ENCODE measurements around the gene OPCML. TPM values are rescaled to one million over a fixed set of nuclear protein-coding genes. Genes with fewer than 3 reads are reported as not detected.

Gene OPCML
- total RNA-seq, 2 donors from 2014 or later, result 0.60 to 1.3 TPM

DNA sequence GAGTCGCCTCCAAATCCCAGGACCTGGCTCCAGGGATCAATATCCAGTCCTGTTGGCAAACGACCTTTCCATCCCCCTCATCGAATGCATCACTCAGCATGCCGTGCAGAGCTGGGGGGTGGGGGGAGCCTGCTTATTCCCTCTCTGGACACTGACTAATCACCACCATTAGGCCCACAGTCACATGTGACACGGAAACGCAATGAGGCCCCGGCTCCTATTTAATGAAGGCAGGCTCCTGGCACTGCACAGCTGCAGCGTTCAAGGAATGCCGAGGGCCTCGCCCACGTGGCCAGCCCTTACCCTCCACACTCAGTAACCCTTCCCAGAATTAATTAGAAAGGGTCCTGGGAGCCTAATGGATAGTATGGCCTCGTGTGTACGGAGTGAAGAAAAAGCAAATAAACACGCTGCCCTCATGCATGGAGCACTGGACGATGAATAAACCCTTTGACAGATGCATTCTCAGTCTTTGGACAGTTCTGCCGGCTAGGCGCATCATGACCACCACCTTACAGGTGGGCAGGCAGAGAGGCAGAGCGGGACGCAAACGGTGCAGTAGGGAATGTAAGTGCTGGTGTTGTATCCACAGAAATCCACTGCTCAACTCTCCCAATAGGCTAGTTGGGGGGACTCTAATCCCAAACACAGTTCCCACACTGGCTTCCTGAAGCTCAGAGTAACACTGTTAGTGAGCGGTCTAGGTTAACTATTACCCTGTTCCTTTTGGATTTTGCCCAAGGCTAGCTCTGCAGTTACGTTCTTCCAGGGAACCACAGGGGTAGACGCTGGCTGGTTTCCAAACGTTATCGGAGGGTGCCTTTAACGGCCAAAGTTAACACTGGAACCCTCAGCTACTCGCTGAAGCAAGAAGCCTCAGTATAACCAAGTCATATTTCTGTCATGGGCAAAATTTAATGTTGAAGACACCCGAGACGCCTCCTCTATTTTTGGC lies 490.1 kb downstream of the OPCML start:
- intact Hi-C loops (cut with DNase I), result no loop called here
- no peak for DNase-seq (ENCODE audit: low spot score)

DNA sequence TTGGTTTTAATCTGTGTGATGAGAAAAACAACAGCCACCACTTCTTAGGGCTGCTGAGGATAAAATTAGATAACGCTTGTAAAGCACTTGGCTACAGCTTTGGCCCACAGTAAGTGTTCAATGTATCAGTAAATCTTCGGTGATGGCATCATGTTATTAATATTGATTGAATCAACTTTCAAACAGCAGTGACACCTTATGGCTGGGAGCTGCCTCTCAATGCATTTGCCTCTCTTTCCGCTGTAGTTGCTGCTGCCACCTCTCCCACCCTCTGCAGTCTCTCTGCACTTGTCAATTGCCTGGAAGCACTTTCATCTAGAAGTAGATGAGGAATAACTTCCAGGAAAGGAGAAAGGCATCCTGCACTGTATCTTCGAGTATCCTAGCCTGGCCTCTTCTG lies 491.1 kb downstream of the OPCML start:
- intact Hi-C loops (cut with DNase I), result no loop called here

DNA sequence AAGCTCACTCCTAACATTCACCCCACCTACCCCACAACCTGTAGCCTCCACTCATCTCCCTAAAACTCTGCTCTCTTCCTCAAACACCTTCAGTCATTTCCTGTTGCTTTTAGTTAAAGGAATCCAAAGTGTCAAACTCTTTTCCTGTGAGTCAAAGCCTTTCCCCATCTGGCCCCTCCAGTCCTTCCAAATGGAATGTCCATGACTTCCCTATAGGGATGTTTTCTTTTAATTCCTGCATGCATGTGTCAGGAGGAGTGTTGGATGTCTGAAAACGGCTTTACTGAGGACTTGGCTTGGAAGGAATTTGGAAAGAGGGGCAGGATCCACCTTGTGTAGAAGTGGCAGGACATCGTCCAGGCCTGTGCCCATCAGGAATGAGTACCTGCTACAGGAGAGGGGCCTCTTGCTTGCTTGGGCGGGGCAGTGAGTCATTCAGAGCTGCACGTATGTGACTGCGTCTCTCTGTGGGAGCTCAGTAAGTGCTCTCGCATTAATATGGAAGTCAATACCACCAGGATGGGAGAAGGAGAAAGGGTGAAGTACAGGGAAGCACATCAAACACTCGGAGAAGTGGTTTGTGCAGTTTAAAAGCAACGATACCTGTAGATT lies 491.9 kb downstream of the OPCML start:
- intact Hi-C loops (cut with DNase I), result no loop called here
- DNase-seq (ENCODE audit: low spot score), result no peak

More for the DNA sequence above, 491.1 kb downstream of the OPCML start:
- DNase-seq (ENCODE audit: low spot score), result no peak

DNA sequence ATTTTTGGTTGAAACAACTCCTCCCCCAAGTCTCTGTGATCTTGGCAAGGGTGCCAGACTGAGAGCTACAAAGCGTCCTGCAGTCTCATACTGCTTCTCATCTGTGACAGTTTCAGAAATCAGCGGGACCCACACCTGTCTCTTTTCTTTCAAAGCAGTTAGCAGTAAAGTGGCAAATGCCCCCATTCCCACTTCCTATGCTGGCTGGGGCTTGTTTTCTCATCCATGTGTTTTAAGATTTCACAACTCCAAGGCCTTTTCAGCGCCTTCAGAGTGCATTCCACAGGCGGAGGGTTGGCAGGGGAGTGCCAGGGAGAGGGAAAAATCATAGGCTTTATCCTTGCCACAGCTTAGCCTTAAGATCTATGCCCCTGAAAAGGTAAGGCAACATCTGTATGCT lies 493.5 kb downstream of the OPCML start:
- DNase-seq (ENCODE audit: low spot score), result no peak
- intact Hi-C loops (cut with DNase I), result no loop called here

DNA sequence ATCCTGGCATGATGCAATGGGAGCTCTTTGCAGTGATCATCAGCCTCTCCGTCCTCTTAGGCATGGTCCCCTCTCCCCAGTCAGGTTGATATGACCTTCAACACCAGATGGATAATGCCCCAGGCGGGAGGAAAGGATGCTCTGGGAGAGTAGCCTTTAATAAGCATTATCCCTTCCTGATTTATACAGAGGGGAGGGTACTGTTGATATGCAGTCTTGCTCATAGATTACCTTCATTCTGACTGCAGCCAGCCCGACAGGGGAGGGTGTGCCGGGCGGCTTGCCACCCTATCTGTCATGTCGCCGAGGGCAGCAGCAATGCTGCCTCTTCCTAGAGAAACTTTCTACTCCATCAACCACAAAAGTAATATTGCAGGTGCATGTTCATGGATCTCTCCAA lies 497.4 kb downstream of the OPCML start:
- intact Hi-C loops (cut with DNase I), result no loop called here
- DNase-seq (ENCODE audit: low spot score), result no peak

DNA sequence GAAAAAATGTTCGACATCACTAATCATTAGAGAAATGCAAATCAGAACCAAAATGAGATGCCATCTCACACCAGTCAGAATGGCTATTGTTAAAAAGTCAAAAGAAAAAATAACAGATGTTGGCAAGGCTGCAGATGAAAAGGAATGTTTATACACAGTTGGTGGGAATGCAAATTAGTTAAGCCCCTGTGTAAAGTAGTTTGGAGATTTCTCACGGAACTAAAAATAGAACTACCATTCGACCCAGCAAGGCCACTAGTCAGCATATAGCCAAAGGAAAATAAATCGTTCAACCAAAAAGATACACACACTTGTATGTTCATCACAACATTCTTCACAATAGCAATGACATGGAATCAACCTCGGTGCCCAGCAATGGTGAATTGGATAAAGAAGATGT lies 503.2 kb downstream of the OPCML start:
- intact Hi-C loops (cut with DNase I), result no loop called here
- no peak for DNase-seq (ENCODE audit: low spot score)

DNA sequence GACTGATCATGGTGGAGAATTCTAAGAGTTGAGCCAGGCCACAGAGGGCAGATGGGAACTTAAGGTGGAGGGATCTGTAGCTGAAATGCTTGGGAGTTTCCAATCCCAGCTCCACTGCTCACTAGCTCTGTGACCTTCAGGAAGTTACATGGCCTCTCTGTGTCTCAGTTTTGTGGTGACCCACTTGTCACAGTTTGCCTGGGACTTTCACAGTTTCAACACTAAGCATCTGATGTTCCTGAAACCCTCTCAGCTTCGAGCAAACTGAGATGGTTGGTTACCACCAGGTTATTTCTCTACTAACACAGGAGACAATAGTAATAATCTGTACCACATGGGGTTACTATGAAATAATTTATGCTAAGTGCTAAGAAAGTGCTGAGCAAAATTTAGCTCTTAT lies 505.3 kb downstream of the OPCML start:
- DNase-seq (ENCODE audit: low spot score), result no peak
- intact Hi-C loops (cut with DNase I), result no loop called here

DNA sequence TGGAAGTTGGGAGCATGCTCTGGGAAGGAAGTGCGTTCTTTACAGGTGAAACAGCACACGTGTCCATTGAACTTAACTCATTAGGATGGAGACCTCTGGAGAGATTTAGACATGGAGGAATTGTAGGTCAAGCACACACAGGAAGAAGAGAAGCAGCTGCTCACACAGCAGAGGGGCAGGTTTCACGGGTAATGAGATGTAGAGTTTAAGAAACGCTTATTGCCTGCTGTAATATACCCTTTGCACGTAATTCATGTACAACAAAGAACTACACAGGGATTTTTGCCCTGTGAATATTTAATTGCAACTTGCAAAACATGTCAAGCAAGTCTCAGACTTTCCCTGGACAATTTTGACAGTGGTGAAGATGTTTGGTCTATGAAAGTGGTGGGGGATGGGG lies 508.0 kb downstream of the OPCML start:
- intact Hi-C loops (cut with DNase I), result no loop called here
- DNase-seq (ENCODE audit: low spot score), result no peak

DNA sequence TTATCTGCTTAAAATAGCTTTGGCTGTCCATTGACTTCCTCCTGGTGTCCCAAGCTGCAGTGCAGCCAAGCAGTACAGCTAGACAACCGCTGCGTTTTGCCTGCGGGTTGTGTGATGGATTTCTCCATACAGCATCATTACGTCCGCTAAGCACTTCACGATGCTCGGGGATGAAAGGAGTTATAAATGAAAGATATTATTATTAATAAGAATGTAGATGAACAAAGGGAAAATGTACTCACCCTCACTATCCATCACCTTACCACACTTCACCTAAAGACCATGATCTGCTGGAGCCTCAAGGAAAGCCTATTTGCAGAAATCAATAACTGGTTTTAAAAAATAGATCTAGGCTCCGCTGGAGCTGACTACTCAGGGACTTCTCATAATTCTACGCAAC lies 509.1 kb downstream of the OPCML start:
- no peak for DNase-seq (ENCODE audit: low spot score)
- intact Hi-C loops (cut with DNase I), result no loop called here

DNA sequence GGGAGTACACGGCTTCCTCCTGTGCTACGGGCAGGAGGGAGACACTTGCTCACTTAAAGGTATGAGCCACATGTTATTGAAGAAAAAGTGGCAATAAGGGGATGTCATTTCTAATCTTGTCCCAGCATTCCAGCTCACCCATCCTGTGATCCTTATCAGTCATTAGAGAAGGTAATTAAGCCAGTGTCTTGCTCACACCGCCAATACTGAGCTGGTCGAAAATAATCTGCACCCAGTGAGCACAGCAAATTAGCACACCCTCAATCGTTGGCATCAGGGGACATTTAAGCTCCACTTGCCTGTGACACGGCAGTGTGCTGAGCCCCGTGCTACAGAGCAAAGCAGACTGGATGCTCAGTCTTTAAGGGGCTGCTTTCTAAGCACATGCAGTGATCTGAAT lies 510.7 kb downstream of the OPCML start:
- intact Hi-C loops (cut with DNase I), result no loop called here
- DNase-seq (ENCODE audit: low spot score), result no peak

DNA sequence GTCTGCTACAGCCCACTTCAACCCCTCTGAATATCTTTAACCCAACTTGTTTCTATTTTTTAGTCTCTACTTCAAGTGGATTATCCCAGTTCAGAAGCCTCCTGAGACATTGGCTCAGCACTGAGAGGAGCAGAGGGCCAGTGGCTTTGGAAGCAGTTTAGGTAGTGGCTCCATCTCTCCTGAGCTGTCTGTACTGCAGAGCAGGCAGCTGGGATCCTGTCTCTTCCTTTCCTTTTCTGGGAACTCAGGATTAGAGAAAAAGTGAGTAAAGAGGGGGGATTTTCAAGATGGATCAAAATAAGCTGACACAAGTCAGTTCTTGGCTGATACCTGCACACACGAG lies 512.0 kb downstream of the OPCML start:
- intact Hi-C loops (cut with DNase I), result no loop called here
- DNase-seq (ENCODE audit: low spot score), result no peak

DNA sequence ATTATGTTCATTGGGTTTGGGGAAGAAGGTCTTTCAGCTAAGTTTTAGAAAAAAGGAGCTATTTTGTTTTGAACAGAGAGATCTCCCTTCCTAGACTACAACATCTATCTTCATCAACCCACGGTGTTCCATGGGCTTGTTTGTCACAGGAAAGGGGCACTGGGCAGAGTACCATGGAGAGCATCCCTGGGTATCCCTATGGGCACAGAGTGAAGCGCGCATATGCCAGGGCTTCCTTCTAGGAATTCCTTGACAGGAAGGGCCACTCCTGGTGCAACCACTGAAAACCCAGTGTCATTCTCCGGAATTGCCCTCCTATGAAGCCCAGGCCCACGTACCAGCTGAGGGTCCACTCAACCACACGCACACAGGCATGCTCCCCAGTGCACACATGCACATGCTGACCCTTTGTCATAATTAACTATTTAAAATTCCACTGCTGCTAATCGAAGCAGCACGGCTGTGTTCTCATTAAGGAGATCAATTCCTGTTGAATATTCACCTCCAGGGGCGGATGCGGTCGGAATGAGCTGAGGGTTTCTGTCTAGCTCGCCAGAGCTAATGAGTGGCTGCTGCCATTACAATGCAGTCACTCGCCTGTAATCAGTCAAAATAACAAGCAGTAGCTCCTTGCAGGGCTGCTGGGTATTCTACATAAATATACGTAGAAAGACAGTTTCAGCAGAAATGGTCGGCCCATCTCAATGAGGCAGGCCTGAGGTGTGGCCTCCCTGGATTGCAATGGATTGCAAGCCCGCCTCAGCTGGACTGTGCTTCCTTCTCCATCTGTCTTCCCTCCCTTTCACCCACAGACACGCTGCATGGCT lies 512.5 kb downstream of the OPCML start:
- intact Hi-C loops (cut with DNase I), result no loop called here
- no peak for DNase-seq (ENCODE audit: low spot score)

DNA sequence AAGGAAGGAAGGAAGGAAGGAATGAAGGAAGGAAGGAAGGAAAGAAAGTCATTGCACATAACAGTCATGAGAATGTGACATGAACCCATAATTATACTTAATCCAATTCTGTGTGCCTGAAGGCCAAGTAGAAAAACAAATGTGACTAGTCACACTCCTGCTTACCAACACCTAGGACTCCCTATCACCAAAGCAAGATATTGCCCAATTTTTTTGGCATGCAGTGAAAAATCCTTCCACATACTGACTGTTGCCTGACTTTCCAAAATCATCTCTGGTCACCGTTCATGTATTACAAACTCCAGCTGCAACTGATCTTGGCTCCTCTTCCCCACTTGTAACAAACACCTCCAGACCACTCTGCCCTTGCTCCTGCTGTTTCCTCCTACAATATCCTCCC lies 516.8 kb downstream of the OPCML start:
- DNase-seq (ENCODE audit: low spot score), result no peak
- intact Hi-C loops (cut with DNase I), result no loop called here

DNA sequence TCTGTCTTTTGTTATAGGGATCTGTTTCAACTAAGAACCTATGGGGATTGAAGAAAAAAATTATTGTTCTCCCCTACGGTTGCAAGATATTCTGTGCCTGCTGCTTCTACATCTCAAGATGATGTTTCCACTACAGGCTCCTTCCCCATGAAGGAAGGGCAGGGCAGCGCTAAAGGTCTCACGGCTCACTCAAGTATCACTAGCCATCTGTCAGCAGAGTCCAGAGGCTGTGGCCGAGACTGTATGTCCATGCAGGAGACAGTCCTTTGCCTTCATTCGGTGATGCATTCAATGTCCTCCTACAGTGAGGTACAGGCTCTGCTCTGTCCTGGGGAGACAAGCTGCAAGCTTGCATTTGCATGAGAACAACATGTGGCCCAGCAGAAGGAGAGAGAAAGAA lies 518.0 kb downstream of the OPCML start:
- DNase-seq (ENCODE audit: low spot score), result no peak
- intact Hi-C loops (cut with DNase I), result no loop called here

DNA sequence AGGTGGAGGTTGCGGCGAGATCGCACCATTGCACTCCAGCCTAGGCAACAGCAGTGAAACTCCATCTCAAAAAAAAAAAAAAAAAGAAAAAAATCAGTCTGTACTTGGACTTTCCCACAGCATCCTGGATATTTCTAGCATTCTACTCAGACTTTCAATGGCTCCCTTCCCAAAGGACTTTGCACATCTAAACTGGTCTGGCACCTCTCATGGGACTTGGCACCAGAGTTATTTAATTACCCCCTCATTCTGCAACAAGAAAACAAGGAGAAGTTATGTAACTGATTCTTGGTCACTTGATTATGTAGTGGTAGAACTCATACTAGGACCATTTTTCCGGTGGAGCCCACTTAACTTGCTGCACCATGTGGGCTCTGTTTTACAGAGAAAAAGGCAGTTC lies 519.5 kb downstream of the OPCML start:
- intact Hi-C loops (cut with DNase I), result no loop called here
- no peak for DNase-seq (ENCODE audit: low spot score)

DNA sequence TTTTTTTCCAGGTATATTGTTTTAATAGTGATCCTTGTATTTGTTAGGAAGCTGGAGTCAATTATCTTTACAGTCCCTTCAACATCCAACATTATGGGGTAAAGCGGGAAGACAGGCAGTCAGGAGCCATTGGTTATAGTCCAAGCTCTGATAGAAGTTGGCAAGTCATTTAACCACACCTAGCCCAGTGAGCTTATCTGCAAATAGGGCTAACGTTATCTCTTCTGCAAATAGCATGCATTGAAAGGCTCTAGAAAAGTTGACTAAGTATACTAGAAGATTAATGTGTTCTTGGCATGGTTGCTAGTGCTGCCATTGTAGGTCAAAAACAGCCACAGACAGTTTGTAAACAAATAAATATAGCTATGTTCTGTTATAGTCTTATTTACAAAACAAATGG lies 520.7 kb downstream of the OPCML start:
- no peak for DNase-seq (ENCODE audit: low spot score)
- intact Hi-C loops (cut with DNase I), result no loop called here

DNA sequence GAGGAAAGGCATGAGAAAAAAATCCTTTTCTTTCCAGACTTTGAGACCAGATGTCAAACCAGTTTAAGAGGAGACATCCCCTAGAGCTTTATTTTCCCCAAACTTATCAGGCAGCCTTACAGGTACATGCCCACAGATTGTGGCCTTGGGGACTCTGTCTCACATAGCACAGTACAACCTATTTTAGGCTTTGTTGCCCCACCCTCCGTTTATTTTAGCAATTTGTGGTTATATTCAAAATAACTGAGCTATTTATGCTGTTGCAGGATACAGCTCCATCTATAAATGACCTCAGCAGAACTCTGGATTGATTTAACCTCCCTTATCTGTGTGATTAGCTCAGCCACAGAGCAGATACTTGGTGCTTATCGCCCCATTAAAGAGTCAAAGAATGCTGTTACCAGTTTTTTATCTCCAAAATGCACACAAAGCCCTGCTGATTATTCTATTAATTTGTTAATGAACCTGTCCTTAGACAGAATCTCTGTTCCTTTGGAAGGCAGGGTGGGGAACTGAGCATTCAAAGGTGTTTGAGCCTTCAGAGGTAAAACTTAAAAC lies 525.2 kb downstream of the OPCML start:
- no peak for DNase-seq (ENCODE audit: low spot score)
- intact Hi-C loops (cut with DNase I), result no loop called here

DNA sequence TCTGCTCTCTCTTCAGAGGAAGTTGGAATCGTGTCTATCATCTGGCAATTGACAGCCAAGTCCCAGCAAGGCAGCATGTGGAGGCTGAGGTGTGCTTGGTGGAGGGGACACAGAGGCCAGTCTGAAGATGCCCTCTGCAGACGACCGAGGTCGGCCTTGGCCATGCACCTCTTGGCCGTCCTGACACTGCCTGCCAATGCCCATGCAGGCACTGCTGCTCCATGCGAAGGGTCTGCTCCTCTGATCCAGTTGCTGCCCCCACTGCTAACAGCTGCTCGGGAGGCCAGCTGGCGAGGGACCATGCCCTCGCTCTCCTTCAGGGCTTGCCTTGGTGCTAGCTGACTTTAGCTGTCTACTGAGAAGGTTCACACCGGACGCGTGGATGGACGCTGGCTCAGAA lies 527.9 kb downstream of the OPCML start:
- intact Hi-C loops (cut with DNase I), result no loop called here

DNA sequence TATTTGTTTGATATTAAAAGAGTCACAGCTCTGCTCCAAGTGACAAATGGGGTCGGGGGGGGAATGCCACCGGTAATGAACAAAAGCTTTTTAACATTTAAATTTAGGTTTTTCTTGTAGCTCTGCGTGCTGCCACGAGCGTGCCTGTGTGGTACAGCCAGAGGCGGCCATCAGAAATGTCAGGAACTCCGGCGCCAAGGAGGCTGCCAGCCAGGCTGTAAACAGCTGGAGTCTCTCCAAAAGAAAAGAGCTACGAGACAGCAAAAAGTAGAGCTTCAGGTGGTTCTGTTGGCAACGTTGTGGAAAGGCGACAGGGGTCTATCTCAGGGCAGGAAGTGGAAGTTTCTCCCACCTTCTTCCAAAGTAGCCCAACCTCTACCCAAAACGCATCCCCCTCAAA lies 532.8 kb downstream of the OPCML start:
- DNase-seq (ENCODE audit: low spot score), result no peak
- intact Hi-C loops (cut with DNase I), result no loop called here

More for the DNA sequence above, 527.9 kb downstream of the OPCML start:
- DNase-seq (ENCODE audit: low spot score), result no peak

DNA sequence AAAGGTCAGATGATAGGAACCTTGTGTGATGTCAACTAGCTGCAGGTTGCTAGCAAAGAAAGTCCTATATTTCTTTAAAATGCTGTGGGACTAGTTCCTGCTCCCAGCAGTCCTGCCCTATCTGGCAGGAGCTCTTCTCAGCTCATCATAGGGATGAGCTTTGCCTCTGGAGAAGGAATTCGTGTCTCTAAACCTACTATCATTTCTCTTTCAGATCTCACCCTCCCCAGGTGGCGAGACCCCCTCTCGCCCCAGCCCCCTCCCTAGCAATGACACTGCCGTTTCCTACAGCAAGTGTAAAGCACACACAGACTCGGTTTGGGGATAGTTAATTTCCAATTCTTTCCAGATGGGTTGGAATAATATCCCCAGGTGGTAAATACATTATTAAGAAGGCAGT lies 533.3 kb downstream of the OPCML start:
- intact Hi-C loops (cut with DNase I), result no loop called here

More for the DNA sequence above, 533.3 kb downstream of the OPCML start:
- DNase-seq (ENCODE audit: low spot score), result no peak

Data from posterior vena cava (tissue), 2 donors.